ENCODE results near the gene PES1. TPM values are rescaled to one million over a fixed set of nuclear protein-coding genes. Genes with fewer than 3 reads are reported as not detected.

PES1 gene
- total and polyA plus RNA-seq, 2 experiments from 2014 or later: 64.1 to 76.9 TPM

- Mint-ChIP-seq H3K27ac (no peak overlapping the region), H3K4me1 (peaks cover 15% of the 10 kb centered on the region), H3K36me3 (ENCODE audit: low read depth) (no peaks in the 10 kb centered on the region; the same call in 2 of the 3 replicates), H3K27me3 (ENCODE audit: insufficient read depth, low read depth, poor library complexity) (peaks cover 11% of the 10 kb centered on the region), H3K9me3 (no peaks in the 10 kb centered on the region; the same call in 2 of the 3 replicates), H3K4me3 (no peak overlapping the region)
- Histone ChIP-seq H3K4me3 (no peak overlapping the region), H3F3A (replicated peaks; ENCODE audit: low read depth) (0 out of 2 replicates have a peak, but pooled peaks cover 2% of the 10 kb centered on the region), H3K4me1 (ENCODE audit: insufficient read depth) (peaks cover 3% of the 10 kb centered on the region; the same call in 1 of the 2 replicates), H4K20me1 (replicated peaks; ENCODE audit: insufficient read depth) (no peaks in the 10 kb centered on the region), H3K9me2 (ENCODE audit: insufficient read depth) (no peaks in the 10 kb centered on the region), H3K27me3 (ENCODE audit: insufficient read depth) (no peaks in the 10 kb centered on the region), H3K79me2 (replicated peaks; ENCODE audit: insufficient read depth) (no peaks in the 10 kb centered on the region), H3K36me3 (ENCODE audit: insufficient read depth) (no peaks in the 10 kb centered on the region), H2AFZ (no peak overlapping the region), H3K4me2 (no peak overlapping the region), H3K27ac (ENCODE audit: low read depth) (no peak overlapping the region)
- ATAC-seq: no peak
- DNase-seq (ENCODE audit: low spot score): no peak
- TF ChIP-seq, protein P1, sequence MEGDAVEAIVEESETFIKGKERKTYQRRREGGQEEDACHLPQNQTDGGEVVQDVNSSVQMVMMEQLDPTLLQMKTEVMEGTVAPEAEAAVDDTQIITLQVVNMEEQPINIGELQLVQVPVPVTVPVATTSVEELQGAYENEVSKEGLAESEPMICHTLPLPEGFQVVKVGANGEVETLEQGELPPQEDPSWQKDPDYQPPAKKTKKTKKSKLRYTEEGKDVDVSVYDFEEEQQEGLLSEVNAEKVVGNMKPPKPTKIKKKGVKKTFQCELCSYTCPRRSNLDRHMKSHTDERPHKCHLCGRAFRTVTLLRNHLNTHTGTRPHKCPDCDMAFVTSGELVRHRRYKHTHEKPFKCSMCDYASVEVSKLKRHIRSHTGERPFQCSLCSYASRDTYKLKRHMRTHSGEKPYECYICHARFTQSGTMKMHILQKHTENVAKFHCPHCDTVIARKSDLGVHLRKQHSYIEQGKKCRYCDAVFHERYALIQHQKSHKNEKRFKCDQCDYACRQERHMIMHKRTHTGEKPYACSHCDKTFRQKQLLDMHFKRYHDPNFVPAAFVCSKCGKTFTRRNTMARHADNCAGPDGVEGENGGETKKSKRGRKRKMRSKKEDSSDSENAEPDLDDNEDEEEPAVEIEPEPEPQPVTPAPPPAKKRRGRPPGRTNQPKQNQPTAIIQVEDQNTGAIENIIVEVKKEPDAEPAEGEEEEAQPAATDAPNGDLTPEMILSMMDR (conservative IDR thresholded peaks at IDR 0.05; ENCODE audit: low read depth in 2 of 2): no peak
- no peak for TF ChIP-seq ETS1 (IDR thresholded peaks at IDR 0.05)
- no peak for TF ChIP-seq CREB1 (CRISPR knock-in tag; IDR thresholded peaks at IDR 0.05; ENCODE audit: low read depth)
- TF ChIP-seq ZNF114 (CRISPR knock-in tag; IDR thresholded peaks at IDR 0.05): no peak
- TF ChIP-seq EZH2phosphoT487 (IDR thresholded peaks at IDR 0.05; ENCODE audit: unreplicated experiment): no peak
- no peak for TF ChIP-seq REST (IDR thresholded peaks at IDR 0.05; ENCODE audit: unreplicated experiment)
- no peak for TF ChIP-seq ZNF331 (CRISPR knock-in tag; IDR thresholded peaks at IDR 0.05; ENCODE audit: low read depth)
- no peak for TF ChIP-seq POLR2AphosphoS5 (IDR thresholded peaks at IDR 0.05; ENCODE audit: low read depth)
- no peak for TF ChIP-seq ZNF462 (CRISPR knock-in tag; IDR thresholded peaks at IDR 0.05)
- TF ChIP-seq EZH2 (IDR thresholded peaks at IDR 0.05; ENCODE audit: low read depth, unreplicated experiment): no peak
- TF ChIP-seq STAT1 (IDR thresholded peaks at IDR 0.05; ENCODE audit: unreplicated experiment): no peak
These were observed 39.0 kb downstream of the PES1 start for GRCh38 chr22:30552719-30553118.

All from GM23338 (cell line).